ENCODE results near the gene SARS1.

The SARS1 gene

GRCh38 chr1:109258481-109259466, 45.1 kb downstream of the SARS1 start:
- FAIRE-seq (no peak), DNase-seq (ENCODE audit: insufficient read length, low spot score) (no peak)

- DNase-seq (ENCODE audit: insufficient read length, low spot score) (no peak), FAIRE-seq (no peak)
Measured at GRCh38 chr1:109259674-109260557, 46.2 kb downstream of the SARS1 start.

DNA sequence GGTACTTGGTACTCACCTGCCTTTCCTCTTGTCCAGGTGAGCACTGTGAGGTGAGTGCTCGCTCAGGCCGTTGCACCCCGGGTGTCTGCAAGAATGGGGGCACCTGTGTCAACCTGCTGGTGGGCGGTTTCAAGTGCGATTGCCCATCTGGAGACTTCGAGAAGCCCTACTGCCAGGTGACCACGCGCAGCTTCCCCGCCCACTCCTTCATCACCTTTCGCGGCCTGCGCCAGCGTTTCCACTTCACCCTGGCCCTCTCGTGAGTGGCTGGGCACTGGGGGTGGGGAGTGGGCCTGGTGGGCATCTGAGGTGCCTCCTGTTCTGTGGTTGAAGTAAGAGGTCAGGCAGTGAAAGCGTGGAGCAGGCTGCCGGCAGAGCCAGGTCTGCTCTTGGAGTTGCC, 47.3 kb downstream of the SARS1 start:
- DNase-seq (ENCODE audit: insufficient read length, low spot score) (no peak), FAIRE-seq (no peak)

DNA sequence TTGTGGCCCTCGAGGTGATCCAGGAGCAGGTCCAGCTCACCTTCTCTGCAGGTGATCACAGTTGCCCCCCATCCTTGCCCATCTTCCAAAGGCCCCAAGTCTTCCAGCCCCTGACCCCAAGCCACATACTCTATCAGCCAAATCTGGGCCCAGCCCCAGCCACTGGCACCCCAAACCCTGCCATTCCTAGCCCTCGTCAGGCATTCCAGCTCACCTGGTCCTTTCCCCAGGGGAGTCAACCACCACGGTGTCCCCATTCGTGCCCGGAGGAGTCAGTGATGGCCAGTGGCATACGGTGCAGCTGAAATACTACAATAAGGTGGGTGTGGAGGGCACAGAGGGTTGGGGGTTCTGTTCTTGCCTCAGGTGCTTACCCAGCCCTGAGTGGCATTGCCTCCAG, 47.9 kb downstream of the SARS1 start:
- no peak for DNase-seq (ENCODE audit: insufficient read length, low spot score)
- FAIRE-seq = no peak

- no peak for DNase-seq (ENCODE audit: insufficient read length, low spot score)
- no peak for FAIRE-seq
Measured at GRCh38 chr1:109262231-109263055, 48.7 kb downstream of the SARS1 start.

GRCh38 chr1:109263234-109263596, 49.5 kb downstream of the SARS1 start:
- DNase-seq (ENCODE audit: insufficient read length, low spot score) (no peak), FAIRE-seq (no peak)

- DNase-seq (ENCODE audit: insufficient read length, low spot score) (peak; percentile 74), FAIRE-seq (peak; percentile 84)
Measured at GRCh38 chr1:109263597-109264378, 50.1 kb downstream of the SARS1 start.

GRCh38 chr1:109264379-109264755, 50.6 kb downstream of the SARS1 start:
- no peak for DNase-seq (ENCODE audit: insufficient read length, low spot score)
- FAIRE-seq = no peak

- DNase-seq (ENCODE audit: insufficient read length, low spot score) = no peak
- FAIRE-seq = no peak
Measured at GRCh38 chr1:109265016-109265415, 51.3 kb downstream of the SARS1 start.

DNA sequence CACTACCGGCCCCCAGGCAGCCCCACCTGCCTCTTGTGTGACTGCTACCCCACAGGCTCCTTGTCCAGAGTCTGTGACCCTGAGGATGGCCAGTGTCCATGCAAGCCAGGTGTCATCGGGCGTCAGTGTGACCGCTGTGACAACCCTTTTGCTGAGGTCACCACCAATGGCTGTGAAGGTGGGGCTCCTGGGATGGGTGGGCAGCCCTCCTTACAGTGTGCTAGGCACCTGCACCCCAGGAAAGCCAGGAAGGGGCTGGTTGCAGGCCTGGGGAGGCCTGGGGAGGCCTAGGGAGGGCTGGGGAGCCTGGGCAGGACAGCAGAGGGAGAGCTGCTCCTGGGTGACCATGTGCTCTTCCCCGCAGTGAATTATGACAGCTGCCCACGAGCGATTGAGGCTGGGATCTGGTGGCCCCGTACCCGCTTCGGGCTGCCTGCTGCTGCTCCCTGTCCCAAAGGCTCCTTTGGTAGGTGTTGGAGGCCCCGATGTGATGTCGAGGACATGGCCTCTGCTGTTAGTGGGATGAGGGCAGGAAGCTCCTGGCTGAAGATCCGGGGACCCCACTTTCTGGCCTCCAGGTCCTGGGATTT, 52.1 kb downstream of the SARS1 start:
- no peak for DNase-seq (ENCODE audit: insufficient read length, low spot score)
- no peak for FAIRE-seq

GRCh38 chr1:109266965-109267364, 53.2 kb downstream of the SARS1 start:
- no peak for FAIRE-seq

GRCh38 chr1:109267743-109268300, 54.1 kb downstream of the SARS1 start:
- no peak for DNase-seq (ENCODE audit: insufficient read length, low spot score)
- no peak for FAIRE-seq

More at GRCh38 chr1:109266965-109267364, 53.2 kb downstream of the SARS1 start:
- no peak for DNase-seq (ENCODE audit: insufficient read length, low spot score)

DNA sequence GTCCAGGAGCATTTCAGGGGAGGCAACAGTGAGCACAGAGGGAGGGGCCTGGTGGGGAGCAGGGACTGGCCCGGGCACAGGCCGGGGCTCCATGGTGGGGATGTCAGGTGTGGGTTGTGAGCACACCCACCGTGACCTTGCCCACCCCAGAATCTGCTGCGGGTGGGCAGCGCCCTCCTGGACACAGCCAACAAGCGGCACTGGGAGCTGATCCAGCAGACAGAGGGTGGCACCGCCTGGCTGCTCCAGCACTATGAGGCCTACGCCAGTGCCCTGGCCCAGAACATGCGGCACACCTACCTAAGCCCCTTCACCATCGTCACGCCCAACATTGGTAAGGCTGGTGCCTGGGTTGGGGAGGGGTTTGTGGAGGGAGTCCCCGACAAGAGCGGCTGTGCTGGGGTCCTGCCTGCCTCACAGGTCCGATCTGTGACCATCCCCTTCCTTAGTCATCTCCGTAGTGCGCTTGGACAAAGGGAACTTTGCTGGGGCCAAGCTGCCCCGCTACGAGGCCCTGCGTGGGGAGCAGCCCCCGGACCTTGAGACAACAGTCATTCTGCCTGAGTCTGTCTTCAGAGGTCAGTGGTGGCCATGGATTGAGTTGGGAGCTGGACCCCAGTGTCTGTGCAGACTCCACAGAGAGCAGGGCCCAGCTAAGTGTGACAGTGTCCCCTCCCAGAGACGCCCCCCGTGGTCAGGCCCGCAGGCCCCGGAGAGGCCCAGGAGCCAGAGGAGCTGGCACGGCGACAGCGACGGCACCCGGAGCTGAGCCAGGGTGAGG, 54.9 kb downstream of the SARS1 start:
- DNase-seq (ENCODE audit: insufficient read length, low spot score) (no peak), FAIRE-seq (no peak)

DNA sequence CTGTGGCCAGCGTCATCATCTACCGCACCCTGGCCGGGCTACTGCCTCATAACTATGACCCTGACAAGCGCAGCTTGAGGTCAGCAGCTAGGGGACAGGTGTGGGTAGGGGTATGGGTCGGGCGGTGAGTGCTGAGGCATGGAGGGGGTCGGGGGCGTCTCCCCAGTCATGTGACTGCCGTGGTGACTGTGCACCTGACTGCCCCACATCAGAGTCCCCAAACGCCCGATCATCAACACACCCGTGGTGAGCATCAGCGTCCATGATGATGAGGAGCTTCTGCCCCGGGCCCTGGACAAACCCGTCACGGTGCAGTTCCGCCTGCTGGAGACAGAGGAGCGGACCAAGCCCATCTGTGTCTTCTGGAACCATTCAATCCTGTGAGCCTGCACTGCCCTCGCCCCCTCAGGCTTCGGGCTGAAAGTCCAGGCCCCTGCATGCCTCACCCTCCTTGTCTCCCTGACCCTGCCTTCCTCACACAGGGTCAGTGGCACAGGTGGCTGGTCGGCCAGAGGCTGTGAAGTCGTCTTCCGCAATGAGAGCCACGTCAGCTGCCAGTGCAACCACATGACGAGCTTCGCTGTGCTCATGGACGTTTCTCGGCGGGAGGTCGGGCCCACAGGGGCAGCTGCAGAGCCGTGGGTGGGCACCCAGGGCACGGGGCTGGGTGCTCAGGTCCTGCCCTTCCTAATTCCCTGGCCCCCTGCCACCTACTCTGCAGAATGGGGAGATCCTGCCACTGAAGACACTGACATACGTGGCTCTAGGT, 55.7 kb downstream of the SARS1 start:
- no peak for DNase-seq (ENCODE audit: insufficient read length, low spot score)
- FAIRE-seq = no peak

- DNase-seq (ENCODE audit: insufficient read length, low spot score) (no peak), FAIRE-seq (no peak)
Measured at GRCh38 chr1:109269981-109270622, 56.4 kb downstream of the SARS1 start.

DNA sequence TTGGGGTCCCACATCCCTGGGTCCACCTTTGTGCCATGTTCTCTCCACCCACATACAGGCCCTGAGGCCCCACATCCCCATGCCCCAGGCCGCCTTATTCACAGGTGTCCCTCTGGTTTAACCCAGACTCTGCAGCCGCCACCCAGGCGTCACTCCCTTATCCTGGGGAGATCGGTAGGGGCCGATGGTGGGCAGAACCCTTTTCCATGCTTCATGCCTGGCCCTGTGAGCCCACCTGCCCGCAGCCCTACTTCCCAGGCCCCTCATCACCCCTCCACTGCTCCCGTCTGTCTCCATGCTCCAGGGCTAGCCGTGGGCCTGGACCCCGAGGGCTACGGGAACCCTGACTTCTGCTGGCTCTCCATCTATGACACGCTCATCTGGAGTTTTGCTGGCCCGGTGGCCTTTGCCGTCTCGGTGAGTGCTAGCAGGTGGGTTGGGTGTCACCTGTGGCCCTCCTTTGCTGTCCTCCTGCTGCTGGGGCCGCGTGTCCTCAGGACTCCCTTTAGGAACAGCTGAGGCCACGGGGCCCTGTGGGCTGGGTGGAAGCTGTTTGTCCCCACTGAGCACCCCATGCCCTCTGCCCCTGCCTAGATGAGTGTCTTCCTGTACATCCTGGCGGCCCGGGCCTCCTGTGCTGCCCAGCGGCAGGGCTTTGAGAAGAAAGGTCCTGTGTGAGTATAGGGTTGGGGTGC, 57.1 kb downstream of the SARS1 start:
- DNase-seq (ENCODE audit: insufficient read length, low spot score) (no peak), FAIRE-seq (no peak)

DNA sequence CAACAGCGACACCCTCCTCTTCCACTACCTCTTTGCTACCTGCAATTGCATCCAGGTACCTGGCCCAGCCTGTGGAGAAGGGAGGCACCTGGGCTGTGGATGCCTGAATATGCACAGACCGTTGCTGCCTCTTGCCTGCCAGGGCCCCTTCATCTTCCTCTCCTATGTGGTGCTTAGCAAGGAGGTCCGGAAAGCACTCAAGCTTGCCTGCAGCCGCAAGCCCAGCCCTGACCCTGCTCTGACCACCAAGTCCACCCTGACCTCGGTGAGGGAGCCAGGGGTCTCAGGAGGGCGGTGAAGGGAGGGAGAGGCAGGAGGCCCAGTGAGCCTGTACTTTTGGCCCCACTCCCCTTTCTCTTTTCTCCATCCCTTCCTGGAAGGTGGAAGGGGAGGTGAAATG, 57.7 kb downstream of the SARS1 start:
- DNase-seq (ENCODE audit: insufficient read length, low spot score) (no peak), FAIRE-seq (no peak)

Measured in HTR-8/SVneo (cell line).